ENCODE data around the gene MMP20. TPM values are rescaled to one million over a fixed set of nuclear protein-coding genes. Genes with fewer than 3 reads are reported as not detected.
A peak's percentile ranks its signal among the peaks of the same experiment; 100 is the strongest.

MMP20 gene
- polyA plus RNA-seq, 1 of the 3 experiments (the other 2 are of a cell fraction): not detected

GRCh38 chr11:102552447-102553194 lies 72.5 kb downstream of the MMP20 start:
- H3K9ac ChIP-seq: no peak overlapping the region
- peak overlapping the region; percentile 3; the same call in 1 of the 2 replicates for H3K4me2 ChIP-seq
- POLR2A ChIA-PET: no interaction called here
- no peaks in the 10 kb centered on the region for H3K9me3 ChIP-seq
- no peaks in the 10 kb centered on the region for H3K79me2 ChIP-seq (ENCODE audit: insufficient read depth)
- no peaks in the 10 kb centered on the region for H3K4me1 ChIP-seq (ENCODE audit: control insufficient read depth in 1 of 2, insufficient read depth in 2 of 2, low read depth in 1 of 2, low read length in 1 of 2)
- no peak for DNase-seq
- no peak overlapping the region for H3K27ac ChIP-seq (ENCODE audit: low read depth in 2 of 2, low read length in 1 of 2)
- no peaks in the 10 kb centered on the region for H3K9me2 ChIP-seq
- H3K27me3 ChIP-seq (ENCODE audit: insufficient read depth): no peaks in the 10 kb centered on the region
- no peaks in the 10 kb centered on the region for H4K20me1 ChIP-seq (ENCODE audit: insufficient read depth)
- H3K4me3 ChIP-seq (ENCODE audit: low read depth in 2 of 2, low read length in 1 of 2): no peak overlapping the region
- 44% methylated on average over 8 of the region's 8 CpGs for WGBS (ENCODE audit: low lambda C conversion rate)
- H3F3A ChIP-seq (replicated peaks; ENCODE audit: insufficient read depth): no peaks in the 10 kb centered on the region
- H2AFZ ChIP-seq (ENCODE audit: low read depth): peak overlapping the region; percentile 87; the same call in 1 of the 2 replicates
- no peaks in the 10 kb centered on the region for H3K36me3 ChIP-seq (replicated peaks in 1 of 2; ENCODE audit: control insufficient read depth in 1 of 2, insufficient read depth in 2 of 2, low read length in 1 of 2)
- CTCF ChIA-PET: no interaction called here
- TF ChIP-seq CTCF (IDR thresholded peaks at IDR 0.05) (no peak), USF2 (IDR thresholded peaks at IDR 0.05; ENCODE audit: borderline replicate concordance, low read depth, low read length) (no peak), FOSL2 (IDR thresholded peaks at IDR 0.05; ENCODE audit: borderline replicate concordance, low read depth) (no peak), RCOR1 (IDR thresholded peaks at IDR 0.05; ENCODE audit: low read length) (no peak), YY1 (IDR thresholded peaks at IDR 0.05; ENCODE audit: low read depth) (no peak), FOXM1 (IDR thresholded peaks at IDR 0.05; ENCODE audit: low read depth) (no peak), MXI1 (IDR thresholded peaks at IDR 0.05; ENCODE audit: low read depth, low read length) (no peak), ELF1 (IDR thresholded peaks at IDR 0.05) (peak; percentile 49; the same call in 1 of the 2 replicates)

- ChIA-PET CTCF (no interaction called here), POLR2A (no interaction called here)
- Histone ChIP-seq H3K9me3 (no peaks in the 10 kb centered on the region), H3K4me1 (ENCODE audit: control insufficient read depth in 1 of 2, insufficient read depth in 2 of 2, low read depth in 1 of 2, low read length in 1 of 2) (no peaks in the 10 kb centered on the region), H3K9ac (no peak overlapping the region), H3K79me2 (ENCODE audit: insufficient read depth) (no peaks in the 10 kb centered on the region), H3K27me3 (ENCODE audit: insufficient read depth) (no peaks in the 10 kb centered on the region), H3K9me2 (no peaks in the 10 kb centered on the region), H3K4me2 (peak overlapping the region; percentile 3; the same call in 1 of the 2 replicates), H3K27ac (ENCODE audit: low read depth in 2 of 2, low read length in 1 of 2) (no peak overlapping the region), H4K20me1 (ENCODE audit: insufficient read depth) (no peaks in the 10 kb centered on the region), H2AFZ (ENCODE audit: low read depth) (peak overlapping the region; percentile 87; the same call in 1 of the 2 replicates), H3K36me3 (replicated peaks in 1 of 2; ENCODE audit: control insufficient read depth in 1 of 2, insufficient read depth in 2 of 2, low read length in 1 of 2) (no peaks in the 10 kb centered on the region), H3F3A (replicated peaks; ENCODE audit: insufficient read depth) (no peaks in the 10 kb centered on the region), H3K4me3 (ENCODE audit: low read depth in 2 of 2, low read length in 1 of 2) (no peak overlapping the region)
- DNase-seq: no peak
- 68% methylated on average over 2 of the region's 2 CpGs for whole genome bisulfite sequencing (ENCODE audit: low lambda C conversion rate)
- TF ChIP-seq RAD21 (IDR thresholded peaks at IDR 0.05; ENCODE audit: low read length) (no peak), RFX5 (IDR thresholded peaks at IDR 0.05; ENCODE audit: low read length) (no peak), POLR2AphosphoS5 (IDR thresholded peaks at IDR 0.05; ENCODE audit: low read depth, low read length) (no peak), MEF2A (IDR thresholded peaks at IDR 0.05; ENCODE audit: borderline replicate concordance, low read depth) (no peak), NRF1 (IDR thresholded peaks at IDR 0.05; ENCODE audit: low read depth, low read length) (no peak), EP300 (IDR thresholded peaks at IDR 0.05; ENCODE audit: borderline replicate concordance in 1 of 2, low read depth in 1 of 2, low read length in 1 of 2) (no peak), EZH2phosphoT487 (IDR thresholded peaks at IDR 0.05; ENCODE audit: borderline replicate concordance, low read depth) (no peak), REST (IDR thresholded peaks at IDR 0.05; ENCODE audit: low read depth, low read length) (no peak), FOXJ3 (CRISPR knock-in tag; IDR thresholded peaks at IDR 0.05) (no peak), SIN3A (IDR thresholded peaks at IDR 0.05; ENCODE audit: borderline replicate concordance, low read depth, low read length) (no peak), JUND (IDR thresholded peaks at IDR 0.05) (no peak), PBX3 (IDR thresholded peaks at IDR 0.05) (no peak), RXRA (IDR thresholded peaks at IDR 0.05; ENCODE audit: borderline replicate concordance, low read depth) (no peak), TAF1 (IDR thresholded peaks at IDR 0.05; ENCODE audit: borderline replicate concordance, low read depth, low read length) (no peak)
Observed at GRCh38 chr11:102552020-102552419, 73.1 kb downstream of the MMP20 start.

Measured in SK-N-SH (cell line).